SH-SY5Y (cell line): ENCODE measurements around the gene CTAGE1.

ENCODE experiments used
- GATA2 ChIP-seq: IDR thresholded peaks from 2 replicates; pipeline ENCODE4 v1.6.1; 2011; ENCODE audit warnings: mild to moderate bottlenecking, low read depth, low read length
- GATA3 ChIP-seq: IDR thresholded peaks from 2 replicates; pipeline ENCODE4 v1.6.1; 2011; ENCODE audit warnings: low read depth, mild to moderate bottlenecking, low read length, moderate library complexity

GRCh38 chr18:22411446-22411845, 6.3 kb downstream of the CTAGE1 start:
- no peak for TF ChIP-seq GATA3
- TF ChIP-seq GATA2: no peak
